Skeletal muscle tissue (tissue), 4 donors: ENCODE results near the gene GLIS1. TPM values are rescaled to one million over a fixed set of nuclear protein-coding genes. Genes with fewer than 3 reads are reported as not detected.

Experiments used
- H3K27ac ChIP-seq: one replicate; pipeline ENCODE4 v1.7.0; 2013; ENCODE audit warnings: mild to moderate bottlenecking, low read depth, low read length, inconsistent platforms
- H3K27me3 ChIP-seq, 3 donors: one replicate each; pipeline ENCODE4 v1.7.0; 2013; ENCODE audit warnings: low read length in 3 of 3; ENCODE audit not compliant: control insufficient read depth in 3 of 3, insufficient read depth in 3 of 3
- H3K36me3 ChIP-seq, 3 donors: one replicate each; pipeline ENCODE4 v1.7.0; 2013; ENCODE audit warnings: low read length in 3 of 3; ENCODE audit not compliant: control insufficient read depth in 3 of 3, insufficient read depth in 3 of 3
- H3K4me1 ChIP-seq, 3 donors: one replicate each; pipeline ENCODE4 v1.7.0; 2013; ENCODE audit warnings: low read length in 3 of 3, mild to moderate bottlenecking in 3 of 3; ENCODE audit not compliant: control insufficient read depth in 3 of 3, insufficient read depth in 3 of 3
- H3K4me3 ChIP-seq, 3 donors: one replicate each; pipeline ENCODE4 v1.7.0; 2013; ENCODE audit warnings: low read length in 3 of 3
- H3K9ac ChIP-seq, 3 donors: one replicate each; pipeline ENCODE4 v1.7.0; 2013; ENCODE audit warnings: low read length in 3 of 3, mild to moderate bottlenecking in 3 of 3, moderate library complexity in 2 of 3, low read depth in 1 of 3
- H3K9me3 ChIP-seq, 3 donors: one replicate each; pipeline ENCODE4 v1.7.0; 2013; ENCODE audit warnings: low read length in 3 of 3; ENCODE audit not compliant: control insufficient read depth in 3 of 3
- total RNA-seq: library from RNA; depleted of rRNA; stranded (reverse); fragments of >200 nt; gene quantifications from one replicate; pipeline ENCODE4 v1.2.3, GENCODE V29; 2014
- donor health status: Osteomylitis.

GLIS1 gene
- total RNA-seq, 1 donor from 2014 or later: not detected

- Histone ChIP-seq H3K4me1 (no peaks in the 10 kb centered on the region), H3K36me3 (no peaks in the 10 kb centered on the region), H3K27me3 (peaks cover 4 to 26% (median 15%) of the 10 kb centered on the region in 3 donors), H3K27ac (no peak overlapping the region), H3K9me3 (no peaks in the 10 kb centered on the region), H3K9ac (no peak overlapping the region), H3K4me3 (no peak overlapping the region)
These were observed 30.3 kb downstream of the GLIS1 start for GRCh38 chr1:53708687-53709086.

GRCh38 chr1:53706356-53706755, 32.6 kb downstream of the GLIS1 start:
- Histone ChIP-seq H3K27me3 (peaks cover 8 to 31% (median 14%) of the 10 kb centered on the region in 3 donors), H3K27ac (no peak overlapping the region)

GRCh38 chr1:53705446-53706096, 33.4 kb downstream of the GLIS1 start:
- H3K4me3 ChIP-seq: no peak overlapping the region
- no peaks in the 10 kb centered on the region for H3K36me3 ChIP-seq
- no peaks in the 10 kb centered on the region for H3K9me3 ChIP-seq
- no peaks in the 10 kb centered on the region for H3K4me1 ChIP-seq
- H3K27ac ChIP-seq: no peak overlapping the region
- H3K9ac ChIP-seq: no peak overlapping the region
- peaks cover 10 to 33% (median 14%) of the 10 kb centered on the region in 3 donors for H3K27me3 ChIP-seq

More at GRCh38 chr1:53706356-53706755, 32.6 kb downstream of the GLIS1 start:
- H3K9me3 ChIP-seq: no peaks in the 10 kb centered on the region
- no peak overlapping the region for H3K9ac ChIP-seq
- H3K4me1 ChIP-seq: no peaks in the 10 kb centered on the region
- no peaks in the 10 kb centered on the region for H3K36me3 ChIP-seq
- H3K4me3 ChIP-seq: no peak overlapping the region

GRCh38 chr1:53704804-53705445, 34.0 kb downstream of the GLIS1 start:
- H3K4me3 ChIP-seq: no peak overlapping the region
- no peak overlapping the region for H3K27ac ChIP-seq
- H3K9me3 ChIP-seq: no peaks in the 10 kb centered on the region
- H3K9ac ChIP-seq: no peak overlapping the region
- H3K27me3 ChIP-seq: peaks cover 10 to 34% (median 19%) of the 10 kb centered on the region in 3 donors
- no peaks in the 10 kb centered on the region for H3K36me3 ChIP-seq
- no peaks in the 10 kb centered on the region for H3K4me1 ChIP-seq

- no peak overlapping the region for H3K27ac ChIP-seq
- H3K4me1 ChIP-seq: no peaks in the 10 kb centered on the region
- no peaks in the 10 kb centered on the region for H3K36me3 ChIP-seq
- H3K9ac ChIP-seq: no peak overlapping the region
- H3K9me3 ChIP-seq: no peaks in the 10 kb centered on the region
- H3K4me3 ChIP-seq: no peak overlapping the region
- peaks cover 10 to 32% (median 20%) of the 10 kb centered on the region in 3 donors for H3K27me3 ChIP-seq
These were observed 34.7 kb downstream of the GLIS1 start for GRCh38 chr1:53704304-53704703.

GRCh38 chr1:53703174-53703573, 35.8 kb downstream of the GLIS1 start:
- H3K9ac ChIP-seq: no peak overlapping the region
- H3K27me3 ChIP-seq: peaks cover 10 to 33% (median 16%) of the 10 kb centered on the region in 3 donors
- no peaks in the 10 kb centered on the region for H3K36me3 ChIP-seq
- H3K27ac ChIP-seq: no peak overlapping the region
- no peak overlapping the region for H3K4me3 ChIP-seq
- H3K4me1 ChIP-seq: no peaks in the 10 kb centered on the region
- no peaks in the 10 kb centered on the region for H3K9me3 ChIP-seq

- H3K4me1 ChIP-seq: no peaks in the 10 kb centered on the region
- H3K4me3 ChIP-seq: no peak overlapping the region
- no peaks in the 10 kb centered on the region for H3K9me3 ChIP-seq
- peaks cover 10 to 33% (median 17%) of the 10 kb centered on the region in 3 donors for H3K27me3 ChIP-seq
- no peaks in the 10 kb centered on the region for H3K36me3 ChIP-seq
- H3K27ac ChIP-seq: no peak overlapping the region
- no peak overlapping the region for H3K9ac ChIP-seq
These were observed 36.6 kb downstream of the GLIS1 start for GRCh38 chr1:53702341-53702740.

- H3K4me3 ChIP-seq: no peak overlapping the region
- peaks cover 10 to 29% (median 12%) of the 10 kb centered on the region in 3 donors for H3K27me3 ChIP-seq
- H3K9me3 ChIP-seq: no peaks in the 10 kb centered on the region
- no peak overlapping the region for H3K9ac ChIP-seq
- no peaks in the 10 kb centered on the region for H3K4me1 ChIP-seq
- no peak overlapping the region for H3K27ac ChIP-seq
- H3K36me3 ChIP-seq: no peaks in the 10 kb centered on the region
These were observed 38.2 kb downstream of the GLIS1 start for GRCh38 chr1:53700776-53701175.

GRCh38 chr1:53699981-53700380, 39.0 kb downstream of the GLIS1 start:
- Histone ChIP-seq H3K4me3 (no peak overlapping the region), H3K36me3 (no peaks in the 10 kb centered on the region), H3K4me1 (no peaks in the 10 kb centered on the region), H3K9me3 (no peaks in the 10 kb centered on the region), H3K27me3 (peaks cover 9 to 26% (median 10%) of the 10 kb centered on the region in 3 donors), H3K27ac (no peak overlapping the region), H3K9ac (no peak overlapping the region)

- no peaks in the 10 kb centered on the region for H3K9me3 ChIP-seq
- H3K36me3 ChIP-seq: no peaks in the 10 kb centered on the region
- H3K27me3 ChIP-seq: peaks cover 6 to 22% (median 9%) of the 10 kb centered on the region in 3 donors
- no peak overlapping the region for H3K27ac ChIP-seq
- H3K4me1 ChIP-seq: no peaks in the 10 kb centered on the region
- no peak overlapping the region for H3K4me3 ChIP-seq
- H3K9ac ChIP-seq: no peak overlapping the region
These were observed 40.5 kb downstream of the GLIS1 start for GRCh38 chr1:53698384-53698980.
